IMR-90 (cell line): Measurements from ENCODE around the gene EAF2. TPM values are rescaled to one million over a fixed set of nuclear protein-coding genes. Genes with fewer than 3 reads are reported as not detected.

Experiments used
- ATAC-seq: fragments of 200-7000 bp; cut with Tn5 transposase; 2 replicates; pipeline ENCODE4 v1.9.1; 2020; ENCODE audit warnings: low read depth, mild to moderate bottlenecking, moderate library complexity
- BruUV-seq: library from RNA; stranded (reverse); fragments of 400-500 nt; replicated peaks from 2 replicates; lab custom pipeline; 2021; lab: Mats Ljungman, UMichigan
- CTCF ChIA-PET: fragments of 300-600 bp; formaldehyde crosslinking; extraction: SDS; loops from one replicate; lab custom pipeline; 2021; ENCODE audit warnings: antibody characterized with exemption; lab: Yijun Ruan, JAX
- POLR2A ChIA-PET: fragments of 300-600 bp; sonication (Branson Sonifier 250); formaldehyde crosslinking; loops from one replicate; lab custom pipeline; 2022; ENCODE audit warnings: antibody characterized with exemption; ENCODE audit not compliant: unreplicated experiment; lab: Charles Lee
- DNase-seq: peaks from one replicate; pipeline ENCODE4 v3.0.0; 2013
- H2AFZ ChIP-seq: replicated peaks from 2 replicates; pipeline ENCODE3; 2013; ENCODE audit warnings: low read length, mild to moderate bottlenecking; ENCODE audit not compliant: poor library complexity
- H2AK5ac ChIP-seq: 2 replicates; pipeline ENCODE4 v1.6.1; 2013; ENCODE audit warnings: low read depth, low read length, inconsistent platforms
- H2AK9ac ChIP-seq: replicated peaks from 2 replicates; pipeline ENCODE3; 2013; ENCODE audit warnings: mild to moderate bottlenecking, low read depth, low read length, moderate library complexity; ENCODE audit not compliant: poor library complexity
- H2BK120ac ChIP-seq: 2 replicates; pipeline ENCODE4 v1.6.1; 2013; ENCODE audit warnings: low read depth, low read length, inconsistent platforms
- H2BK15ac ChIP-seq: 3 replicates; pipeline ENCODE4 v1.6.1; 2013; ENCODE audit warnings: low read depth, low read length, inconsistent platforms
- H2BK20ac ChIP-seq: 2 replicates; pipeline ENCODE4 v1.6.1; 2013; ENCODE audit warnings: low read depth, mild to moderate bottlenecking, inconsistent platforms, low read length, moderate library complexity
- H2BK5ac ChIP-seq: 2 replicates; pipeline ENCODE4 v1.6.1; 2013; ENCODE audit warnings: mild to moderate bottlenecking, low read depth, low read length, inconsistent platforms; ENCODE audit not compliant: poor library complexity, severe bottlenecking
- H3K14ac ChIP-seq: replicated peaks from 2 replicates; pipeline ENCODE4 v1.6.1; 2013; ENCODE audit warnings: low read depth, low read length, inconsistent platforms
- H3K18ac ChIP-seq: 2 replicates; pipeline ENCODE4 v1.6.1; 2013; ENCODE audit warnings: low read depth, low read length, control low read depth
- H3K23ac ChIP-seq: 2 replicates; pipeline ENCODE4 v1.6.1; 2013; ENCODE audit warnings: low read depth, low read length, inconsistent platforms
- H3K27ac ChIP-seq: 2 replicates; pipeline ENCODE4 v1.5.1; 2013; ENCODE audit warnings: mild to moderate bottlenecking, control low read depth, low read length; ENCODE audit not compliant: insufficient read depth
- H3K27me3 ChIP-seq: 2 replicates; pipeline ENCODE4 v1.6.1; 2013; ENCODE audit warnings: low read length; ENCODE audit not compliant: control insufficient read depth, insufficient read depth
- H3K36me3 ChIP-seq: 2 replicates; pipeline ENCODE4 v1.6.1; 2013; ENCODE audit warnings: low read length, mixed read lengths; ENCODE audit not compliant: control insufficient read depth, insufficient read depth
- H3K4ac ChIP-seq: 2 replicates; pipeline ENCODE4 v1.6.1; 2013; ENCODE audit warnings: low read depth, low read length, inconsistent platforms
- H3K4me1 ChIP-seq: 2 replicates; pipeline ENCODE4 v1.6.1; 2013; ENCODE audit warnings: low read length, mixed read lengths; ENCODE audit not compliant: control insufficient read depth, insufficient read depth
- H3K4me2 ChIP-seq: 2 replicates; pipeline ENCODE4 v1.6.1; 2013; ENCODE audit warnings: low read depth, mild to moderate bottlenecking, control low read depth, low read length, moderate library complexity
- H3K4me3 ChIP-seq: 2 replicates; pipeline ENCODE4 v1.5.1; 2013; ENCODE audit warnings: low read depth, mild to moderate bottlenecking, control low read depth, low read length, moderate library complexity; ENCODE audit not compliant: insufficient read depth
- H3K56ac ChIP-seq: 2 replicates; pipeline ENCODE4 v1.6.1; 2013; ENCODE audit warnings: low read length, inconsistent platforms; ENCODE audit not compliant: insufficient read depth; ENCODE audit errors: extremely low read depth
- H3K79me1 ChIP-seq, 2 experiments: 2 replicates each; pipeline ENCODE4 v1.6.1; 2013; ENCODE audit warnings: low read length in 2 of 2, inconsistent platforms in 1 of 2, low read depth in 1 of 2
- H3K9ac ChIP-seq: 2 replicates; pipeline ENCODE4 v1.6.1; 2013; ENCODE audit warnings: low read depth, low read length, control low read depth
- H3K9me1 ChIP-seq: 2 replicates; pipeline ENCODE4 v1.6.1; 2013; ENCODE audit warnings: low read length, inconsistent platforms; ENCODE audit not compliant: insufficient read depth
- H3K9me3 ChIP-seq: 2 replicates; pipeline ENCODE4 v1.6.1; 2013; ENCODE audit warnings: low read length; ENCODE audit not compliant: control insufficient read depth, insufficient read depth
- H4K20me1 ChIP-seq: 2 replicates; pipeline ENCODE4 v1.6.1; 2013; ENCODE audit warnings: low read length, inconsistent platforms; ENCODE audit not compliant: insufficient read depth
- H4K5ac ChIP-seq: 2 replicates; pipeline ENCODE4 v1.6.1; 2013; ENCODE audit warnings: mild to moderate bottlenecking, low read depth, low read length, control low read depth
- H4K8ac ChIP-seq, 2 experiments: 2 replicates each; pipeline ENCODE4 v1.6.1; 2013; ENCODE audit warnings: low read depth in 2 of 2, low read length in 2 of 2, control low read depth in 1 of 2, inconsistent platforms in 1 of 2
- H4K91ac ChIP-seq: 2 replicates; pipeline ENCODE4 v1.6.1; 2013; ENCODE audit warnings: low read depth, low read length, inconsistent platforms; ENCODE audit not compliant: insufficient read depth
- BHLHE40 ChIP-seq: fragments of 150-350 bp; IDR thresholded peaks from 2 replicates; pipeline ENCODE4 v1.6.1; 2016; ENCODE audit warnings: mild to moderate bottlenecking, low read depth, low read length
- CEBPB ChIP-seq: IDR thresholded peaks from 2 replicates; pipeline ENCODE4 v1.6.1; 2012; ENCODE audit warnings: low read depth, low read length, improper control_type of control experiment
- CHD1 ChIP-seq: IDR thresholded peaks from 2 replicates; pipeline ENCODE4 v1.6.1; 2012; ENCODE audit warnings: low read depth, low read length, improper control_type of control experiment
- CTCF ChIP-seq: conservative IDR thresholded peaks from 2 replicates; pipeline ENCODE4 v1.5.1; 2012; ENCODE audit warnings: mild to moderate bottlenecking, low read depth, low read length, improper control_type of control experiment
- ELK1 ChIP-seq: fragments of 150-350 bp; IDR thresholded peaks from 2 replicates; pipeline ENCODE4 v1.6.1; 2016; ENCODE audit warnings: low read depth, mild to moderate bottlenecking, low read length, moderate library complexity, borderline replicate concordance
- FOS ChIP-seq: fragments of 150-350 bp; IDR thresholded peaks from 2 replicates; pipeline ENCODE4 v1.6.1; 2016; ENCODE audit warnings: low read depth, low read length
- MAFK ChIP-seq: IDR thresholded peaks from 2 replicates; pipeline ENCODE4 v1.6.1; 2012; ENCODE audit warnings: low read depth, low read length, improper control_type of control experiment
- MAZ ChIP-seq: IDR thresholded peaks from 2 replicates; pipeline ENCODE4 v1.6.1; 2012; ENCODE audit warnings: low read depth, mild to moderate bottlenecking, low read length, improper control_type of control experiment, moderate library complexity, borderline replicate concordance
- MXI1 ChIP-seq: IDR thresholded peaks from 2 replicates; pipeline ENCODE4 v1.6.1; 2012; ENCODE audit warnings: low read depth, mild to moderate bottlenecking, low read length, moderate library complexity, borderline replicate concordance
- NFE2L2 ChIP-seq: fragments of 150-350 bp; IDR thresholded peaks from 2 replicates; pipeline ENCODE4 v1.6.1; 2016; ENCODE audit warnings: low read depth, mild to moderate bottlenecking, low read length
- POLR2A ChIP-seq: IDR thresholded peaks from 2 replicates; pipeline ENCODE4 v1.6.1; 2012; ENCODE audit warnings: mild to moderate bottlenecking, low read depth, low read length
- RAD21 ChIP-seq: IDR thresholded peaks from 2 replicates; pipeline ENCODE4 v1.6.1; 2012; ENCODE audit warnings: low read length, improper control_type of control experiment
- RCOR1 ChIP-seq: IDR thresholded peaks from 2 replicates; pipeline ENCODE4 v1.6.1; 2012; ENCODE audit warnings: mild to moderate bottlenecking, low read length, improper control_type of control experiment; ENCODE audit not compliant: insufficient replicate concordance
- RFX5 ChIP-seq: IDR thresholded peaks from 2 replicates; pipeline ENCODE4 v1.8.0; 2012; ENCODE audit warnings: low read depth, mild to moderate bottlenecking, low read length, moderate library complexity
- SMC3 ChIP-seq: fragments of 150-350 bp; IDR thresholded peaks from 2 replicates; pipeline ENCODE4 v1.6.1; 2016; ENCODE audit warnings: low read depth, mild to moderate bottlenecking, antibody characterized with exemption, low read length, moderate library complexity
- USF2 ChIP-seq: fragments of 150-350 bp; IDR thresholded peaks from 2 replicates; pipeline ENCODE4 v1.6.1; 2017; ENCODE audit warnings: mild to moderate bottlenecking, antibody characterized with exemption, low read length, low read depth
- WGBS, 2 experiments: methylation state at CpG; one replicate each; pipeline versions ENCODE4 v1.1.5 to v1.1.7; 2013; ENCODE audit warnings: missing lambda C conversion rate in 2 of 2; ENCODE audit not compliant: insufficient read length in 1 of 2; ENCODE audit errors: extremely low coverage in 2 of 2; 5-methylcytosine and 5-hydroxymethylcytosine counted together
- dilution Hi-C: fragments of 300-500 bp; cut with HindIII; formaldehyde crosslinking; loops from one replicate; pipeline ENCODE4 v1.14.3; 2018; ENCODE audit warnings: low sequenced_read_pairs; ENCODE audit not compliant: unreplicated experiment
- in situ Hi-C: fragments of 300-500 bp; cut with MboI; formaldehyde crosslinking; loops from 3 replicates; pipeline ENCODE4 v1.14.3; 2019; ENCODE audit warnings: low sequenced_read_pairs, inconsistent platforms, mixed read lengths
- intact Hi-C: fragments of 100-400 bp; cut with micrococcal nuclease; formaldehyde crosslinking; loops from 2 replicates; pipeline ENCODE4 v1.10.0; 2022
- polyA plus RNA-seq, 3 experiments: library from polyadenylated mRNA; depleted of rRNA; stranded (reverse); fragments of >200 nt; gene quantifications; 2 replicates each; pipeline ENCODE4 v1.2.3, GENCODE V29; 2012; ENCODE audit warnings: low replicate concordance in 1 of 3
- total RNA-seq: library from RNA; depleted of rRNA; stranded (reverse); fragments of >200 nt; gene quantifications from 2 replicates; pipeline ENCODE4 v1.2.3, GENCODE V29; 2012

EAF2 gene
- total and polyA plus RNA-seq, 2 of the 4 experiments (the other 2 are of a cell fraction): 2.2 to 2.3 TPM

GRCh38 chr3:121894301-121894990 is 59.4 kb downstream of the EAF2 start, which contains the start of gene SLC15A2:
SLC15A2 (plus strand) TSS chr3:121894401; CDS start chr3:121894477, 76 bp downstream.
- intact Hi-C loops: no loop called here
- in situ Hi-C loops: no loop called here
- WGBS, 2 experiments: no CpG with 5 or more reads among the region's 3 CpGs
- Histone ChIP-seq H2BK5ac (no peak within 1 kb of the TSS), H3K14ac (no peak within 1 kb of the TSS), H3K9me3 (no peaks in the 10 kb centered on the region), H2BK120ac (no peak within 1 kb of the TSS), H3K4me2 (no peak within 1 kb of the TSS), H2BK15ac (no peak within 1 kb of the TSS), H3K27ac (no peak within 1 kb of the TSS), H3K4me3 (no peak within 1 kb of the TSS), H3K36me3 (no peaks in the 10 kb centered on the region), H2BK20ac (no peak within 1 kb of the TSS), H4K5ac (no peak within 1 kb of the TSS), H3K79me1 (no peaks in the 10 kb centered on the region), H3K4me1 (no peaks in the 10 kb centered on the region), H2AFZ (no peak within 1 kb of the TSS), H4K8ac (no peak within 1 kb of the TSS), H2AK5ac (no peak within 1 kb of the TSS), H4K20me1 (no peaks in the 10 kb centered on the region), H3K4ac (no peak within 1 kb of the TSS), H3K23ac (no peak within 1 kb of the TSS), H2AK9ac (no peak within 1 kb of the TSS), H3K56ac (no peak within 1 kb of the TSS), H3K9me1 (no peaks in the 10 kb centered on the region), H3K9ac (no peak within 1 kb of the TSS), H4K91ac (no peak within 1 kb of the TSS), H3K27me3 (no peaks in the 10 kb centered on the region), H3K18ac (no peak within 1 kb of the TSS)
- dilution Hi-C loops: no loop called here
- ATAC-seq (no peak; the same call in 1 of the 2 replicates), DNase-seq (no peak)
- ChIA-PET CTCF (no interaction called here), POLR2A (no interaction called here)
- no peak for TF ChIP-seq NFE2L2
- TF ChIP-seq ELK1: no peak
- no peak for TF ChIP-seq CTCF
- TF ChIP-seq FOS: no peak
- no peak for TF ChIP-seq MXI1
- TF ChIP-seq CEBPB: no peak
- TF ChIP-seq CHD1: no peak
- no peak for TF ChIP-seq POLR2A
- TF ChIP-seq MAFK: no peak
- no peak for TF ChIP-seq RCOR1
- no peak for TF ChIP-seq SMC3
- no peak for TF ChIP-seq RFX5
- TF ChIP-seq BHLHE40: no peak
- TF ChIP-seq RAD21: no peak
- TF ChIP-seq MAZ: no peak
- TF ChIP-seq USF2: no peak
- no TSS peak for BruUV-seq
